H1 (cell line): ENCODE measurements around the gene PCDHA1. TPM values are rescaled to one million over a fixed set of nuclear protein-coding genes. Genes with fewer than 3 reads are reported as not detected.

Source experiments
- CTCF ChIA-PET: fragments of 300-600 bp; sonication (Branson Sonifier 250); formaldehyde crosslinking; loops from one replicate; lab custom pipeline; 2021; ENCODE audit not compliant: partially characterized antibody; lab: Charles Lee
- POLR2A ChIA-PET: fragments of 300-600 bp; sonication (Branson Sonifier 250); formaldehyde crosslinking; loops from one replicate; lab custom pipeline; 2021; ENCODE audit warnings: inconsistent platforms; ENCODE audit not compliant: partially characterized antibody; lab: Charles Lee
- DNase-seq, 2 experiments: peaks; one replicate each; pipeline versions ENCODE4 v3.0.0 to v3.0.0-alpha.2; 2010 to 2022; ENCODE audit warnings: low spot score in 2 of 2, low read depth in 1 of 2, mixed read lengths in 1 of 2
- FAIRE-seq: peaks from 2 replicates; lab custom pipeline; 2011; peaks lifted over from hg19 to GRCh38; lab: Jason Lieb, UNC
- H2AFZ ChIP-seq: 2 replicates; pipeline ENCODE4 v1.8.1; 2012; ENCODE audit warnings: low read length, inconsistent platforms
- H2AK5ac ChIP-seq: 2 replicates; pipeline ENCODE4 v1.6.1; 2013; ENCODE audit warnings: low read depth, low read length
- H2BK120ac ChIP-seq: replicated peaks from 2 replicates; pipeline ENCODE3; 2013; ENCODE audit warnings: low read depth, low read length, inconsistent platforms
- H2BK12ac ChIP-seq: 2 replicates; pipeline ENCODE4 v1.6.1; 2013; ENCODE audit warnings: low read depth, low read length
- H2BK15ac ChIP-seq: 2 replicates; pipeline ENCODE4 v1.6.1; 2013; ENCODE audit warnings: low read length
- H2BK20ac ChIP-seq: 2 replicates; pipeline ENCODE4 v1.6.1; 2013; ENCODE audit warnings: low read length
- H2BK5ac ChIP-seq: 2 replicates; pipeline ENCODE4 v1.6.1; 2013; ENCODE audit warnings: low read depth, low read length
- H3K14ac ChIP-seq: 2 replicates; pipeline ENCODE4 v1.6.1; 2013; ENCODE audit warnings: inconsistent platforms; ENCODE audit not compliant: insufficient read length
- H3K18ac ChIP-seq: 2 replicates; pipeline ENCODE4 v1.6.1; 2013; ENCODE audit warnings: low read length; ENCODE audit errors: extremely low read depth
- H3K23ac ChIP-seq: 2 replicates; pipeline ENCODE4 v1.6.1; 2013; ENCODE audit warnings: inconsistent platforms; ENCODE audit not compliant: insufficient read length
- H3K23me2 ChIP-seq: 2 replicates; pipeline ENCODE4 v1.6.1; 2013; ENCODE audit warnings: low read depth, low read length
- H3K27ac ChIP-seq: 2 replicates; pipeline ENCODE4 v1.6.1; 2011; ENCODE audit warnings: low read depth, low read length, inconsistent platforms
- H3K27me3 ChIP-seq, 4 experiments: replicated peaks in 1 of 4; 1 replicate in 1 of 4; 2 replicates in 3 of 4; pipeline versions ENCODE4 v1.6.1 to v1.8.1; 2011 to 2013; ENCODE audit warnings: low read length in 3 of 4, mild to moderate bottlenecking in 3 of 4, inconsistent platforms in 2 of 4, mixed read lengths in 2 of 4, moderate library complexity in 1 of 4; ENCODE audit not compliant: control insufficient read depth in 3 of 4, insufficient read depth in 3 of 4; ENCODE audit errors: extremely low read depth in 1 of 4
- H3K36me3 ChIP-seq, 4 experiments: 2 replicates each; pipeline versions ENCODE4 v1.6.1 to v1.8.1; 2011 to 2013; ENCODE audit warnings: mild to moderate bottlenecking in 4 of 4, low read length in 3 of 4, moderate library complexity in 2 of 4, control low read depth in 1 of 4, inconsistent platforms in 1 of 4; ENCODE audit not compliant: insufficient read depth in 4 of 4, control insufficient read depth in 2 of 4
- H3K4ac ChIP-seq: replicated peaks from 2 replicates; pipeline ENCODE3; 2013; ENCODE audit warnings: low read length, low read depth, mixed read lengths, inconsistent platforms; ENCODE audit not compliant: insufficient read length
- H3K4me1 ChIP-seq, 4 experiments: replicated peaks in 1 of 4; 1 replicate in 1 of 4; 2 replicates in 3 of 4; pipeline versions ENCODE4 v1.6.1 to v1.8.1; 2011 to 2013; ENCODE audit warnings: low read length in 3 of 4, inconsistent platforms in 2 of 4, mixed read lengths in 1 of 4; ENCODE audit not compliant: insufficient read depth in 4 of 4, control insufficient read depth in 3 of 4
- H3K4me2 ChIP-seq, 2 experiments: 2 replicates each; pipeline versions ENCODE4 v1.6.1 to v1.8.1; 2011 to 2013; ENCODE audit warnings: low read depth in 2 of 2, low read length in 2 of 2, control low read depth in 1 of 2, inconsistent platforms in 1 of 2, mild to moderate bottlenecking in 1 of 2; ENCODE audit not compliant: insufficient read depth in 1 of 2
- H3K4me3 ChIP-seq, 4 experiments: fragments of 200-600, 300-600 bp in 1 of 4; sonication (generic), shearing (Covaris generic), sonication (Bioruptor Twin) in 1 of 4; 2 replicates each; pipeline versions ENCODE4 v1.5.1 to v1.8.1; 2011 to 2016; ENCODE audit warnings: low read length in 4 of 4, low read depth in 3 of 4, control low read depth in 2 of 4, inconsistent platforms in 2 of 4, mild to moderate bottlenecking in 2 of 4, mixed read lengths in 1 of 4, moderate library complexity in 1 of 4; ENCODE audit not compliant: insufficient read depth in 2 of 4; ENCODE audit errors: extremely low read depth in 1 of 4
- H3K56ac ChIP-seq: replicated peaks from 2 replicates; pipeline ENCODE3; 2013; ENCODE audit warnings: low read depth, mild to moderate bottlenecking, mixed read lengths, low read length, inconsistent platforms; ENCODE audit not compliant: insufficient read length
- H3K79me1 ChIP-seq: 2 replicates; pipeline ENCODE4 v1.6.1; 2013; ENCODE audit warnings: low read depth, low read length, control low read depth
- H3K79me2 ChIP-seq, 2 experiments: 2 replicates each; pipeline versions ENCODE4 v1.6.1 to v1.8.1; 2012 to 2013; ENCODE audit warnings: low read length in 2 of 2, mild to moderate bottlenecking in 2 of 2, inconsistent platforms in 1 of 2; ENCODE audit not compliant: insufficient read depth in 2 of 2, control insufficient read depth in 1 of 2
- H3K9ac ChIP-seq, 4 experiments: replicated peaks in 1 of 4; 1 replicate in 1 of 4; 2 replicates in 3 of 4; pipeline versions ENCODE4 v1.6.1 to v1.8.1; 2011 to 2013; ENCODE audit warnings: low read depth in 3 of 4, low read length in 3 of 4, control low read depth in 2 of 4, mild to moderate bottlenecking in 2 of 4, moderate library complexity in 2 of 4, inconsistent platforms in 1 of 4; ENCODE audit errors: extremely low read depth in 1 of 4
- H3K9me3 ChIP-seq, 2 experiments: 2 replicates each; pipeline versions ENCODE4 v1.6.1 to v1.8.1; 2012 to 2013; ENCODE audit warnings: mild to moderate bottlenecking in 2 of 2, moderate library complexity in 2 of 2, control low read depth in 1 of 2, inconsistent platforms in 1 of 2, low read depth in 1 of 2, low read length in 1 of 2, mixed read lengths in 1 of 2; ENCODE audit not compliant: insufficient read depth in 2 of 2
- H4K20me1 ChIP-seq, 2 experiments: replicated peaks in 1 of 2; 2 replicates each; pipeline versions ENCODE3 to v1.8.1; 2011 to 2013; ENCODE audit warnings: inconsistent platforms in 2 of 2, low read length in 2 of 2, mild to moderate bottlenecking in 1 of 2; ENCODE audit not compliant: insufficient read depth in 2 of 2, control insufficient read depth in 1 of 2
- H4K5ac ChIP-seq: 2 replicates; pipeline ENCODE4 v1.6.1; 2013; ENCODE audit warnings: low read length, low read depth, mixed read lengths, inconsistent platforms; ENCODE audit not compliant: insufficient read length
- H4K8ac ChIP-seq: 2 replicates; pipeline ENCODE4 v1.8.0; 2013; ENCODE audit warnings: mild to moderate bottlenecking, moderate library complexity, low read length, inconsistent platforms; ENCODE audit not compliant: insufficient read depth; ENCODE audit errors: extremely low read depth
- H4K91ac ChIP-seq: replicated peaks from 2 replicates; pipeline ENCODE3; 2013; ENCODE audit warnings: low read length, mixed read lengths, inconsistent platforms; ENCODE audit not compliant: insufficient read length
- ASH2L ChIP-seq: fragments of 200-600, 300-600 bp; sonication (generic); IDR thresholded peaks from one replicate; pipeline ENCODE4 v1.7.1; 2017; ENCODE audit warnings: low read length
- CHD2 ChIP-seq: IDR thresholded peaks from 2 replicates; pipeline ENCODE4 v1.6.1; 2012; ENCODE audit warnings: low read length, improper control_type of control experiment
- E2F6 ChIP-seq: IDR thresholded peaks from 2 replicates; pipeline ENCODE4 v1.6.1; 2012; ENCODE audit warnings: inconsistent platforms
- GABPA ChIP-seq: IDR thresholded peaks from 2 replicates; pipeline ENCODE4 v1.6.1; 2011; ENCODE audit warnings: mild to moderate bottlenecking, low read length, moderate library complexity, borderline replicate concordance; ENCODE audit not compliant: insufficient read depth
- JUND ChIP-seq: IDR thresholded peaks from 2 replicates; pipeline ENCODE4 v1.6.1; 2011; ENCODE audit warnings: mild to moderate bottlenecking, improper control_type of control experiment, low read length
- MAFK ChIP-seq: IDR thresholded peaks from 2 replicates; pipeline ENCODE4 v1.6.1; 2012; ENCODE audit warnings: low read depth, mild to moderate bottlenecking, improper control_type of control experiment, low read length
- RNF2 ChIP-seq: fragments of 200-900, 300-1000 bp; sonication (generic); IDR thresholded peaks from 2 replicates; pipeline ENCODE4 v1.7.1; 2016; ENCODE audit warnings: borderline replicate concordance, low read depth, mild to moderate bottlenecking, antibody characterized with exemption, low read length; ENCODE audit not compliant: poor library complexity, severe bottlenecking; ENCODE audit errors: missing control alignments
- SAP30 ChIP-seq: fragments of 300-600 bp; sonication (generic); IDR thresholded peaks from 2 replicates; pipeline ENCODE4 v1.7.1; 2012; ENCODE audit warnings: low read length, moderate library complexity, mild to moderate bottlenecking, inconsistent platforms; ENCODE audit not compliant: insufficient read depth, insufficient replicate concordance
- SIN3A ChIP-seq, 2 experiments: IDR thresholded peaks in 1 of 2; conservative IDR thresholded peaks in 1 of 2; 2 replicates each; pipeline ENCODE4 v1.6.1; 2011 to 2012; ENCODE audit warnings: low read length in 2 of 2, improper control_type of control experiment in 1 of 2, low read depth in 1 of 2, mild to moderate bottlenecking in 1 of 2
- SRF ChIP-seq: IDR thresholded peaks from 2 replicates; pipeline ENCODE4 v1.6.1; 2011; ENCODE audit warnings: mild to moderate bottlenecking, low read depth, low read length, moderate library complexity
- WGBS, 2 experiments: shearing (Covaris generic) in 1 of 2; methylation state at CpG; one replicate each; pipeline versions ENCODE4 v1.1.6 to v1.1.7; 2013 to 2015; ENCODE audit warnings: low lambda C conversion rate in 2 of 2, mixed read lengths in 2 of 2, inconsistent platforms in 1 of 2, low coverage in 1 of 2, missing lambda C conversion rate in 1 of 2; ENCODE audit not compliant: insufficient replicate concordance in 2 of 2, insufficient coverage in 1 of 2, insufficient read length in 1 of 2; ENCODE audit errors: extremely low coverage in 1 of 2, missing lambda C conversion rate in 1 of 2; 5-methylcytosine and 5-hydroxymethylcytosine counted together
- polyA plus RNA-seq, 7 experiments: library from polyadenylated mRNA; depleted of rRNA in 3 of 7; stranded (reverse) in 5 of 7; unstranded in 2 of 7; fragments of >200 nt in 5 of 7; fragments of 200-250 nt in 2 of 7; gene quantifications; 1 replicate in 5 of 7; 2 replicates in 1 of 7; 4 replicates in 1 of 7; pipeline versions ENCODE4 v1.2.1 to v1.2.3, GENCODE V29; 2011 to 2013; ENCODE audit warnings: missing spikeins in 2 of 7, mixed read lengths in 2 of 7
- total RNA-seq: library from RNA; stranded (reverse); fragmentation: NEBNext Ultra II Directional; extraction: Animal tissue kit (Norgen Biotek cat#: 25700); gene quantifications from 2 replicates; pipeline ENCODE4 v1.2.1, GENCODE V29; 2021

Gene PCDHA1
- total and polyA plus RNA-seq, 2 of the 8 experiments (the other 6 are each of a cell fraction or from before 2014, with no cell fraction given): 0.23 to 0.50 TPM

DNA sequence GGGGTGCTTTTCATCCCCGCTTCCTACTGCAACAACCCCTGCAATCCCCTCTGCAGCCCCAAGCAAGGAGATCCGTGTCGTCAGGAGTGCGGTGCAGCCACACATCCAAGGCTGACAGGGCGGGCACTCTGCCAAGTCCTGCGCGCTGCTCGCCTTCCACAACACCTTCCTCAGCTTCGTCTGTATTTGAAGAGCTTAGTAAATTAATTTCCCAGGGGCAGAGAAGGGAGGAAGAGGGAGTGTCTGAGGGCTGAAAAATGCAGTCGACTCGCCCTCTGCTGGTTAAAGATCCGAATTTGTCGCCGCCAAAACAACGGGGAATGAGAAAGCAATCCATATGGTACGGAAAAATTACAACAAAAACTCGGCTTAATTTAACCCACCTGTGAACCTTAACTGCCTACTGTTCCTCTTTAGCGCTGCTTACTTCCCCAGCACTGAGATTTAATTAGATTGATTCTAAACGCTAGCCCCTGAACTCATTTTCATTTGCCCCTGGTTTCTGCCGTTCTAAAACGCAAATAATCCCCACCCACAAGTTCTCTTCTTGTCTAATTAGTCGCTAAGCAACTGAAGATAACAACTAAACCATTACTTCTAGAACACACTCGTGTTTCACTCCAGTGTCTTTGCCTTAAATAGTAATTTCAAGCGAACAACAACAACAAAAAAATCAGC lies 254.3 kb downstream of the PCDHA1 start:
- Histone ChIP-seq H2AFZ (peak overlapping the region; percentile 97), H3K23me2 (peaks cover 8% of the 10 kb centered on the region), H3K9ac (peak overlapping the region; percentile 66 to 90 (median 80)), H2BK20ac (no peak overlapping the region; the same call in 1 of the 2 replicates), H2BK5ac (peak overlapping the region; percentile 2), H2BK15ac (peak overlapping the region; percentile 73; the same call in 1 of the 2 replicates), H3K4me2 (peak overlapping the region; percentile 87 to 93), H3K79me2 (no peaks in the 10 kb centered on the region), H3K4me3 (peak overlapping the region; percentile 71 to 86 (median 74)), H4K8ac (peak overlapping the region; percentile 89; the same call in 1 of the 2 replicates), H4K20me1 (no peaks in the 10 kb centered on the region), H3K18ac (peak overlapping the region; percentile 72), H2AK5ac (no peak overlapping the region), H2BK12ac (peak overlapping the region; percentile 71), H3K79me1 (no peaks in the 10 kb centered on the region), H3K27me3 (no peaks in the 10 kb centered on the region), H3K9me3 (no peaks in the 10 kb centered on the region), H3K4me1 (peaks cover 0 to 8% (median 6%) of the 10 kb centered on the region in 4 experiments; a peak in 3 of 7 replicates), H3K56ac (no peak overlapping the region), H4K91ac (peak overlapping the region; percentile 63), H3K36me3 (no peaks in the 10 kb centered on the region), H4K5ac (peak overlapping the region; percentile 10), H3K4ac (peak overlapping the region; percentile 72), H3K14ac (no peak overlapping the region), H3K23ac (no peak overlapping the region), H3K27ac (peak overlapping the region; percentile 97), H2BK120ac (no peak overlapping the region)
- WGBS, 2 experiments: 3% methylated on average over 24 of the region's 24 CpGs; no CpG with 5 or more reads in 1 of the 2 experiments
- DNase-seq (peak; percentile 63 to 81), FAIRE-seq (peak; percentile 93)
- POLR2A ChIA-PET: interaction anchor here (0.6 to 3.1 kb wide), 31 partner anchors 11 to 255 kb away, joined by 3 to 41 read pairs (median 4); partner anchors contain the start of genes PCDHA1, PCDHA10, PCDHA11 and PCDHA12
- CTCF ChIA-PET: interaction anchor here (0.6 to 3.9 kb wide), 49 partner anchors 10 to 877 kb away, joined by 3 to 141 read pairs (median 5); partner anchors contain the start of genes PCDHA10, PCDHA11, PCDHA12 and PCDHA13
- TF ChIP-seq ASH2L (peak; percentile 45), MAFK (no peak), RNF2 (no peak), CHD2 (no peak), SRF (0 out of 2 replicates have a peak, but pooled peaks have one; percentile 3), E2F6 (0 out of 2 replicates have a peak, but pooled peaks have one; percentile 3), SIN3A (conservative IDR thresholded peaks at IDR 0.05 in 1 of 2, IDR thresholded peaks at IDR 0.05 in 1 of 2; ENCODE audit: low read depth in 1 of 2, low read length in 2 of 2) (0 out of 4 replicates have a peak, but pooled peaks of 1 of the 2 experiments have one; percentile 15), GABPA (no peak), JUND (no peak), SAP30 (no peak)
